HepG2 (cell line): ENCODE data around the gene NEAT1. TPM values are rescaled to one million over a fixed set of nuclear protein-coding genes. Genes with fewer than 3 reads are reported as not detected.

Experiments used
- ATAC-seq: fragments of 200-7000 bp; cut with Tn5 transposase; 3 replicates; pipeline ENCODE4 v1.9.1; 2020; ENCODE audit warnings: mild to moderate bottlenecking, moderate library complexity
- BruUV-seq: library from RNA; stranded (reverse); fragments of 400-500 nt; replicated peaks from 2 replicates; lab custom pipeline; 2021; lab: Mats Ljungman, UMichigan
- CTCF ChIA-PET: fragments of 300-600 bp; formaldehyde crosslinking; extraction: SDS; loops from one replicate; lab custom pipeline; 2021; ENCODE audit warnings: low total read pairs, inconsistent platforms, low intra/inter-chr PET ratio; lab: Yijun Ruan, JAX
- POLR2A ChIA-PET: fragments of 350-600 bp; sonication (Branson Sonifier 250); formaldehyde crosslinking; loops from one replicate; lab custom pipeline; 2020; ENCODE audit warnings: antibody characterized with exemption, inconsistent platforms; lab: Yijun Ruan, JAX
- DNase-seq: peaks from one replicate; pipeline ENCODE4 v3.0.0-alpha.2; 2015; ENCODE audit warnings: low spot score
- FAIRE-seq: peaks from 3 replicates; lab custom pipeline; 2011; peaks lifted over from hg19 to GRCh38; lab: Jason Lieb, UNC
- H2AFZ ChIP-seq: one replicate; pipeline ENCODE4 v1.6.1; 2011; ENCODE audit warnings: low read length, inconsistent platforms
- H3K27ac ChIP-seq: fragments of 300-600 bp; 3 replicates; pipeline ENCODE4 v1.8.0; 2011; ENCODE audit warnings: mixed run types, mild to moderate bottlenecking, mixed read lengths, low read length, inconsistent platforms; ENCODE audit not compliant: insufficient read depth; ENCODE audit errors: extremely low read length
- H3K27me3 ChIP-seq, 2 experiments: fragments of 200-600 bp in 1 of 2; 2 replicates in 1 of 2; 3 replicates in 1 of 2; pipeline versions ENCODE4 v1.6.0 to v1.8.0; 2011; ENCODE audit warnings: low read length in 2 of 2, mild to moderate bottlenecking in 2 of 2, moderate library complexity in 2 of 2, inconsistent platforms in 1 of 2; ENCODE audit not compliant: insufficient read depth in 2 of 2, control insufficient read depth in 1 of 2
- H3K36me3 ChIP-seq, 2 experiments: fragments of 200-600 bp in 1 of 2; replicated peaks in 1 of 2; 2 replicates in 1 of 2; 3 replicates in 1 of 2; pipeline versions ENCODE4 v1.5.1 to v1.8.0; 2011; ENCODE audit warnings: low read length in 2 of 2, inconsistent platforms in 1 of 2; ENCODE audit not compliant: insufficient read depth in 2 of 2, control insufficient read depth in 1 of 2
- H3K4me1 ChIP-seq: 2 replicates; pipeline ENCODE4 v1.5.1; 2012; ENCODE audit warnings: low read length, inconsistent platforms; ENCODE audit not compliant: insufficient read depth
- H3K4me2 ChIP-seq: 2 replicates; pipeline ENCODE4 v1.6.0; 2011; ENCODE audit warnings: low read depth, low read length, inconsistent platforms
- H3K4me3 ChIP-seq, 3 experiments: fragments of 200-600 bp in 1 of 3; sonication (generic), shearing (Covaris generic) in 1 of 3; replicated peaks in 1 of 3; 2 replicates each; pipeline ENCODE4 v1.5.1; 2011 to 2016; ENCODE audit warnings: low read length in 3 of 3, inconsistent platforms in 2 of 3, low read depth in 2 of 3, mild to moderate bottlenecking in 2 of 3, control low read depth in 1 of 3, mixed read lengths in 1 of 3; ENCODE audit not compliant: insufficient read depth in 1 of 3
- H3K79me2 ChIP-seq: one replicate; pipeline ENCODE4 v1.6.1; 2011; ENCODE audit warnings: low read length, inconsistent platforms; ENCODE audit not compliant: insufficient read depth
- H3K9ac ChIP-seq: 2 replicates; pipeline ENCODE4 v1.6.0; 2011; ENCODE audit warnings: mild to moderate bottlenecking, low read depth, low read length, inconsistent platforms; ENCODE audit not compliant: insufficient read depth
- H3K9me3 ChIP-seq: 2 replicates; pipeline ENCODE4 v1.5.1; 2012; ENCODE audit warnings: mild to moderate bottlenecking, low read length
- H4K20me1 ChIP-seq: 2 replicates; pipeline ENCODE4 v1.6.0; 2011; ENCODE audit warnings: inconsistent platforms, mild to moderate bottlenecking, low read length, moderate library complexity; ENCODE audit not compliant: insufficient read depth
- FOSL1 ChIP-seq: sonication (generic); formaldehyde crosslinking; IDR thresholded peaks from 2 replicates; pipeline ENCODE4 v1.9.0; 2021; ENCODE audit warnings: missing genetic modification reagents, borderline replicate concordance
- FOXK1 ChIP-seq: sonication (generic); formaldehyde crosslinking; IDR thresholded peaks from 2 replicates; pipeline ENCODE4 v1.4.0; 2020; ENCODE audit warnings: low read depth, missing genetic modification reagents, borderline replicate concordance
- HES4 ChIP-seq: sonication (generic); formaldehyde crosslinking; IDR thresholded peaks from 2 replicates; pipeline ENCODE4 v1.9.0; 2021; ENCODE audit warnings: mild to moderate bottlenecking, missing genetic modification reagents, borderline replicate concordance
- MATR3 ChIP-seq: sonication (generic); formaldehyde crosslinking; IDR thresholded peaks from 2 replicates; pipeline ENCODE4 v1.4.0; 2020; ENCODE audit warnings: missing genetic modification reagents
- NFKB2 ChIP-seq: sonication (generic); formaldehyde crosslinking; IDR thresholded peaks from 2 replicates; pipeline ENCODE4 v1.4.0; 2020; ENCODE audit warnings: missing genetic modification reagents, borderline replicate concordance
- RFX3 ChIP-seq: IDR thresholded peaks from 2 replicates; pipeline ENCODE4 v1.6.1; 2016; ENCODE audit warnings: missing biosample characterization, missing genetic modification reagents
- ZNF503 ChIP-seq: sonication (generic); formaldehyde crosslinking; IDR thresholded peaks from 2 replicates; pipeline ENCODE4 v1.4.0; 2020; ENCODE audit warnings: missing genetic modification reagents
- ZNF614 ChIP-seq: IDR thresholded peaks from 2 replicates; pipeline ENCODE4 v1.6.1; 2018; ENCODE audit warnings: missing biosample characterization, missing genetic modification reagents, inconsistent platforms, borderline replicate concordance
- WGBS: methylation state at CpG from one replicate; pipeline ENCODE4 v1.1.6; 2017; ENCODE audit warnings: low lambda C conversion rate; 5-methylcytosine and 5-hydroxymethylcytosine counted together
- in situ Hi-C: cut with HindIII; loops from 2 replicates; pipeline ENCODE4 v1.10.0; 2017; ENCODE audit warnings: low pct_unique_long_range_greater_than_20kb; ENCODE audit not compliant: extremely low pct_ligation_motif_present
- intact Hi-C: fragments of 100-400 bp; cut with micrococcal nuclease; formaldehyde crosslinking; loops from one replicate; pipeline ENCODE4 v1.10.0; 2022; ENCODE audit not compliant: unreplicated experiment
- polyA plus RNA-seq, 8 experiments: library from polyadenylated mRNA; depleted of rRNA in 3 of 8; stranded (reverse) in 7 of 8; unstranded in 1 of 8; fragments of >200 nt; fragmentation: Illumina TruSeq in 4 of 8; extraction: Trizol in 4 of 8; gene quantifications; 2 replicates each; pipeline versions ENCODE4 v1.2.1 to v1.2.3, GENCODE V29; 2011 to 2016; ENCODE audit warnings: low read depth in 4 of 8, missing spikeins in 1 of 8, mixed read lengths in 1 of 8; ENCODE audit not compliant: insufficient read depth in 1 of 8
- total RNA-seq, 5 experiments: library from RNA; depleted of rRNA; stranded (reverse); fragments of >200 nt; fragmentation: Illumina TruSeq; extraction: Trizol; gene quantifications; 2 replicates each; pipeline ENCODE4 v1.2.3, GENCODE V29; 2016; ENCODE audit warnings: low read depth in 1 of 5

Gene NEAT1
- total and polyA plus RNA-seq, 2 of the 13 experiments (the other 11 are each of a cell fraction or from before 2014, with no cell fraction given), result 20.5 to 41.2 TPM

DNA sequence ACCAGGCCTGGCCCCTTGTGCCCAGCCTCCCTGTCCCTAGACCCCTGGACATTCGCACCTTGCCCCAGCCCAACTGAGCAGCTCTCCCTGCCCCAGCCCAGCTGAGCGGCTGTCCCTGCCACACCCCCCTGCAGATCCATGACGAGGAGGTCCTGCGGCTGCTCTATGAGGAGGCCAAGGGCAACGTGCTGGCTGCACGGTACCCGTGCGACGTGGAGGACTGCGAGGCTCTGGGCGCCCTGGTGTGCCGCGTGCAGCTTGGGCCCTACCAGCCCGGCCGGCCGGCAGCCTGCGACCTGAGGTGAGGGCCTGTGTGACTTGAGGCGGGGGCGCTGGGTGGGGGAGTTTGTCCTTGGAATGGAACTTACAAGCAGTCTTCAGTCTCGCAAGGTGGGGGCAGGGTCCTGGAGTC lies 28.5 kb upstream of the NEAT1 start:
- Histone ChIP-seq H3K4me3 (no peak overlapping the region), H3K4me1 (peaks cover 2% of the 10 kb centered on the region; the same call in 1 of the 2 replicates), H4K20me1 (no peaks in the 10 kb centered on the region), H2AFZ (no peak overlapping the region), H3K4me2 (no peak overlapping the region), H3K27ac (no peak overlapping the region), H3K27me3 (no peaks in the 10 kb centered on the region), H3K79me2 (no peaks in the 10 kb centered on the region)
- in situ Hi-C loops (no loop called here), intact Hi-C loops (no loop called here)
- WGBS, result over 99% methylated on average over 14 of the region's 20 CpGs
- DNase-seq (no peak), ATAC-seq (no peak)
- TF ChIP-seq NFKB2 (CRISPR knock-in tag), result no peak
- no peak for TF ChIP-seq RFX3 (CRISPR knock-in tag)
- no peak for TF ChIP-seq FOXK1
- TF ChIP-seq MATR3 (CRISPR knock-in tag), result no peak
- no peak for TF ChIP-seq ZNF503 (CRISPR knock-in tag)
- TF ChIP-seq FOSL1 (CRISPR knock-in tag), result no peak
- no peak for TF ChIP-seq HES4
- no peak for TF ChIP-seq ZNF614 (CRISPR knock-in tag)
- TF ChIP-seq, all 625 proteins: peak for 0
- CTCF ChIA-PET, result no interaction called here
- Histone ChIP-seq H3K9ac (no peak overlapping the region), H3K36me3 (peaks cover 12 to 21% of the 10 kb centered on the region in 2 experiments; a peak in 3 of 5 replicates), H3K9me3 (no peaks in the 10 kb centered on the region)
- no TSS peak for BruUV-seq
- POLR2A ChIA-PET, result interaction anchor here (1.8 to 16.8 kb wide), 2 partner anchors 23 to 26 kb away, joined by 4 to 433 read pairs; partner anchors contain the start of gene NEAT1
- FAIRE-seq, result no peak
